H1 (cell line): Measurements from ENCODE around the gene RBM4B. TPM values are rescaled to one million over a fixed set of nuclear protein-coding genes. Genes with fewer than 3 reads are reported as not detected.

Experiments
- CTCF ChIA-PET: fragments of 300-600 bp; sonication (Branson Sonifier 250); formaldehyde crosslinking; loops from one replicate; lab custom pipeline; 2021; ENCODE audit not compliant: partially characterized antibody; lab: Charles Lee
- POLR2A ChIA-PET: fragments of 300-600 bp; sonication (Branson Sonifier 250); formaldehyde crosslinking; loops from one replicate; lab custom pipeline; 2021; ENCODE audit warnings: inconsistent platforms; ENCODE audit not compliant: partially characterized antibody; lab: Charles Lee
- DNase-seq, 2 experiments: peaks; one replicate each; pipeline versions ENCODE4 v3.0.0 to v3.0.0-alpha.2; 2010 to 2022; ENCODE audit warnings: low spot score in 2 of 2, low read depth in 1 of 2, mixed read lengths in 1 of 2
- FAIRE-seq: peaks from 2 replicates; lab custom pipeline; 2011; peaks lifted over from hg19 to GRCh38; lab: Jason Lieb, UNC
- H2AFZ ChIP-seq: 2 replicates; pipeline ENCODE4 v1.8.1; 2012; ENCODE audit warnings: low read length, inconsistent platforms
- H2AK5ac ChIP-seq: 2 replicates; pipeline ENCODE4 v1.6.1; 2013; ENCODE audit warnings: low read depth, low read length
- H2BK120ac ChIP-seq: replicated peaks from 2 replicates; pipeline ENCODE3; 2013; ENCODE audit warnings: low read depth, low read length, inconsistent platforms
- H2BK12ac ChIP-seq: 2 replicates; pipeline ENCODE4 v1.6.1; 2013; ENCODE audit warnings: low read depth, low read length
- H2BK15ac ChIP-seq: 2 replicates; pipeline ENCODE4 v1.6.1; 2013; ENCODE audit warnings: low read length
- H2BK20ac ChIP-seq: 2 replicates; pipeline ENCODE4 v1.6.1; 2013; ENCODE audit warnings: low read length
- H2BK5ac ChIP-seq: 2 replicates; pipeline ENCODE4 v1.6.1; 2013; ENCODE audit warnings: low read depth, low read length
- H3K14ac ChIP-seq: 2 replicates; pipeline ENCODE4 v1.6.1; 2013; ENCODE audit warnings: inconsistent platforms; ENCODE audit not compliant: insufficient read length
- H3K18ac ChIP-seq: 2 replicates; pipeline ENCODE4 v1.6.1; 2013; ENCODE audit warnings: low read length; ENCODE audit errors: extremely low read depth
- H3K23ac ChIP-seq: 2 replicates; pipeline ENCODE4 v1.6.1; 2013; ENCODE audit warnings: inconsistent platforms; ENCODE audit not compliant: insufficient read length
- H3K23me2 ChIP-seq: 2 replicates; pipeline ENCODE4 v1.6.1; 2013; ENCODE audit warnings: low read depth, low read length
- H3K27ac ChIP-seq: 2 replicates; pipeline ENCODE4 v1.6.1; 2011; ENCODE audit warnings: low read depth, low read length, inconsistent platforms
- H3K27me3 ChIP-seq, 4 experiments: replicated peaks in 1 of 4; 1 replicate in 1 of 4; 2 replicates in 3 of 4; pipeline versions ENCODE4 v1.6.1 to v1.8.1; 2011 to 2013; ENCODE audit warnings: low read length in 3 of 4, mild to moderate bottlenecking in 3 of 4, inconsistent platforms in 2 of 4, mixed read lengths in 2 of 4, moderate library complexity in 1 of 4; ENCODE audit not compliant: control insufficient read depth in 3 of 4, insufficient read depth in 3 of 4; ENCODE audit errors: extremely low read depth in 1 of 4
- H3K36me3 ChIP-seq, 4 experiments: 2 replicates each; pipeline versions ENCODE4 v1.6.1 to v1.8.1; 2011 to 2013; ENCODE audit warnings: mild to moderate bottlenecking in 4 of 4, low read length in 3 of 4, moderate library complexity in 2 of 4, control low read depth in 1 of 4, inconsistent platforms in 1 of 4; ENCODE audit not compliant: insufficient read depth in 4 of 4, control insufficient read depth in 2 of 4
- H3K4ac ChIP-seq: replicated peaks from 2 replicates; pipeline ENCODE3; 2013; ENCODE audit warnings: low read length, low read depth, mixed read lengths, inconsistent platforms; ENCODE audit not compliant: insufficient read length
- H3K4me1 ChIP-seq, 4 experiments: replicated peaks in 1 of 4; 1 replicate in 1 of 4; 2 replicates in 3 of 4; pipeline versions ENCODE4 v1.6.1 to v1.8.1; 2011 to 2013; ENCODE audit warnings: low read length in 3 of 4, inconsistent platforms in 2 of 4, mixed read lengths in 1 of 4; ENCODE audit not compliant: insufficient read depth in 4 of 4, control insufficient read depth in 3 of 4
- H3K4me2 ChIP-seq, 2 experiments: 2 replicates each; pipeline versions ENCODE4 v1.6.1 to v1.8.1; 2011 to 2013; ENCODE audit warnings: low read depth in 2 of 2, low read length in 2 of 2, control low read depth in 1 of 2, inconsistent platforms in 1 of 2, mild to moderate bottlenecking in 1 of 2; ENCODE audit not compliant: insufficient read depth in 1 of 2
- H3K4me3 ChIP-seq, 4 experiments: fragments of 200-600, 300-600 bp in 1 of 4; sonication (generic), shearing (Covaris generic), sonication (Bioruptor Twin) in 1 of 4; 2 replicates each; pipeline versions ENCODE4 v1.5.1 to v1.8.1; 2011 to 2016; ENCODE audit warnings: low read length in 4 of 4, low read depth in 3 of 4, control low read depth in 2 of 4, inconsistent platforms in 2 of 4, mild to moderate bottlenecking in 2 of 4, mixed read lengths in 1 of 4, moderate library complexity in 1 of 4; ENCODE audit not compliant: insufficient read depth in 2 of 4; ENCODE audit errors: extremely low read depth in 1 of 4
- H3K56ac ChIP-seq: replicated peaks from 2 replicates; pipeline ENCODE3; 2013; ENCODE audit warnings: low read depth, mild to moderate bottlenecking, mixed read lengths, low read length, inconsistent platforms; ENCODE audit not compliant: insufficient read length
- H3K79me1 ChIP-seq: 2 replicates; pipeline ENCODE4 v1.6.1; 2013; ENCODE audit warnings: low read depth, low read length, control low read depth
- H3K79me2 ChIP-seq, 2 experiments: 2 replicates each; pipeline versions ENCODE4 v1.6.1 to v1.8.1; 2012 to 2013; ENCODE audit warnings: low read length in 2 of 2, mild to moderate bottlenecking in 2 of 2, inconsistent platforms in 1 of 2; ENCODE audit not compliant: insufficient read depth in 2 of 2, control insufficient read depth in 1 of 2
- H3K9ac ChIP-seq, 4 experiments: replicated peaks in 1 of 4; 1 replicate in 1 of 4; 2 replicates in 3 of 4; pipeline versions ENCODE4 v1.6.1 to v1.8.1; 2011 to 2013; ENCODE audit warnings: low read depth in 3 of 4, low read length in 3 of 4, control low read depth in 2 of 4, mild to moderate bottlenecking in 2 of 4, moderate library complexity in 2 of 4, inconsistent platforms in 1 of 4; ENCODE audit errors: extremely low read depth in 1 of 4
- H3K9me3 ChIP-seq, 2 experiments: 2 replicates each; pipeline versions ENCODE4 v1.6.1 to v1.8.1; 2012 to 2013; ENCODE audit warnings: mild to moderate bottlenecking in 2 of 2, moderate library complexity in 2 of 2, control low read depth in 1 of 2, inconsistent platforms in 1 of 2, low read depth in 1 of 2, low read length in 1 of 2, mixed read lengths in 1 of 2; ENCODE audit not compliant: insufficient read depth in 2 of 2
- H4K20me1 ChIP-seq, 2 experiments: replicated peaks in 1 of 2; 2 replicates each; pipeline versions ENCODE3 to v1.8.1; 2011 to 2013; ENCODE audit warnings: inconsistent platforms in 2 of 2, low read length in 2 of 2, mild to moderate bottlenecking in 1 of 2; ENCODE audit not compliant: insufficient read depth in 2 of 2, control insufficient read depth in 1 of 2
- H4K5ac ChIP-seq: 2 replicates; pipeline ENCODE4 v1.6.1; 2013; ENCODE audit warnings: low read length, low read depth, mixed read lengths, inconsistent platforms; ENCODE audit not compliant: insufficient read length
- H4K8ac ChIP-seq: 2 replicates; pipeline ENCODE4 v1.8.0; 2013; ENCODE audit warnings: mild to moderate bottlenecking, moderate library complexity, low read length, inconsistent platforms; ENCODE audit not compliant: insufficient read depth; ENCODE audit errors: extremely low read depth
- H4K91ac ChIP-seq: replicated peaks from 2 replicates; pipeline ENCODE3; 2013; ENCODE audit warnings: low read length, mixed read lengths, inconsistent platforms; ENCODE audit not compliant: insufficient read length
- BCL11A ChIP-seq, 2 experiments: IDR thresholded peaks; one replicate each; pipeline ENCODE4 v1.6.1; 2011; ENCODE audit warnings: low read depth in 2 of 2, low read length in 2 of 2, mild to moderate bottlenecking in 2 of 2
- CREB1 ChIP-seq: IDR thresholded peaks from 2 replicates; pipeline ENCODE4 v1.6.1; 2012; ENCODE audit warnings: inconsistent platforms
- GABPA ChIP-seq: IDR thresholded peaks from 2 replicates; pipeline ENCODE4 v1.6.1; 2011; ENCODE audit warnings: mild to moderate bottlenecking, low read length, moderate library complexity, borderline replicate concordance; ENCODE audit not compliant: insufficient read depth
- NANOG ChIP-seq: IDR thresholded peaks from 2 replicates; pipeline ENCODE4 v1.6.1; 2011; ENCODE audit warnings: low read length, low read depth, mild to moderate bottlenecking, inconsistent platforms; ENCODE audit not compliant: insufficient read depth, poor library complexity, severe bottlenecking
- POLR2AphosphoS5 ChIP-seq: IDR thresholded peaks from 2 replicates; pipeline ENCODE4 v1.6.1; 2011; ENCODE audit warnings: low read depth, low read length
- SP1 ChIP-seq: IDR thresholded peaks from 2 replicates; pipeline ENCODE4 v1.6.1; 2011; ENCODE audit warnings: low read depth, low read length
- SUZ12 ChIP-seq: fragments of 200-600 bp; sonication (generic); IDR thresholded peaks from 2 replicates; pipeline ENCODE4 v1.6.1; 2012; ENCODE audit warnings: mild to moderate bottlenecking, inconsistent platforms, low read length, moderate library complexity, mixed read lengths
- ZNF274 ChIP-seq: IDR thresholded peaks from 2 replicates; pipeline ENCODE4 v1.7.0; 2012; ENCODE audit warnings: low read length, borderline replicate concordance; ENCODE audit errors: extremely low read depth
- WGBS, 2 experiments: shearing (Covaris generic) in 1 of 2; methylation state at CpG; one replicate each; pipeline versions ENCODE4 v1.1.6 to v1.1.7; 2013 to 2015; ENCODE audit warnings: low lambda C conversion rate in 2 of 2, mixed read lengths in 2 of 2, inconsistent platforms in 1 of 2, low coverage in 1 of 2, missing lambda C conversion rate in 1 of 2; ENCODE audit not compliant: insufficient replicate concordance in 2 of 2, insufficient coverage in 1 of 2, insufficient read length in 1 of 2; ENCODE audit errors: extremely low coverage in 1 of 2, missing lambda C conversion rate in 1 of 2; 5-methylcytosine and 5-hydroxymethylcytosine counted together
- polyA plus RNA-seq, 7 experiments: library from polyadenylated mRNA; depleted of rRNA in 3 of 7; stranded (reverse) in 5 of 7; unstranded in 2 of 7; fragments of >200 nt in 5 of 7; fragments of 200-250 nt in 2 of 7; gene quantifications; 1 replicate in 5 of 7; 2 replicates in 1 of 7; 4 replicates in 1 of 7; pipeline versions ENCODE4 v1.2.1 to v1.2.3, GENCODE V29; 2011 to 2013; ENCODE audit warnings: missing spikeins in 2 of 7, mixed read lengths in 2 of 7
- total RNA-seq: library from RNA; stranded (reverse); fragmentation: NEBNext Ultra II Directional; extraction: Animal tissue kit (Norgen Biotek cat#: 25700); gene quantifications from 2 replicates; pipeline ENCODE4 v1.2.1, GENCODE V29; 2021
- TF ChIP-seq, protein P1 (sequence below): IDR thresholded peaks from 2 replicates; pipeline ENCODE4 v1.6.1; 2012; ENCODE audit warnings: low read length, inconsistent platforms

Gene RBM4B
- total and polyA plus RNA-seq, 2 of the 8 experiments (the other 6 are each of a cell fraction or from before 2014, with no cell fraction given) = 27.5 to 30.5 TPM

DNA sequence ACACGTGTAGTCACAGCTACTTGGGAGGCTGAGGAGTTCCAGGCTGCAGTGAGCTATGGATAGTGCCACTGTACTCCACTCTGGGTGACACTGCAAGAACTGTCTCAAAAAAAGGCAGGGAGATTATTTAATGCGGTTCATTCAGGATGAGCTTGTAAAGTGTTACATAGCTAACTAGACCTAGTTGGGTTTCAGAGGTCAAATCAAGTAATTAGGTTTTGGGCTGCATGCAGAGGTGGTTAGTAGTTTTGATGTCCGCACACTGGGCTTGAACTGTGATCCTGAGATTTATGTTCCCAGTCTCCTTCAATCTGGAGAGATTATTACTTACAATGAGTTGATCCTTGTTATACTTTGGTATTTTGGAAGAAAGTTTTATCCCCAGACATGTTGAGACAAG lies 41.3 kb downstream of the RBM4B start:
- Histone ChIP-seq H2BK20ac (no peak overlapping the region), H3K36me3 (peaks cover 8 to 45% (median 24%) of the 10 kb centered on the region in 4 experiments), H3K4me1 (peaks cover 0 to 17% (median 13%) of the 10 kb centered on the region in 4 experiments; a peak in 5 of 7 replicates), H4K91ac (no peak overlapping the region), H3K9me3 (no peaks in the 10 kb centered on the region), H2AK5ac (no peak overlapping the region), H3K27me3 (no peaks in the 10 kb centered on the region), H3K23me2 (peaks cover 10% of the 10 kb centered on the region), H2BK5ac (no peak overlapping the region), H3K18ac (no peak overlapping the region), H3K79me2 (peaks cover 26 to 73% of the 10 kb centered on the region in 2 experiments), H3K27ac (no peak overlapping the region), H3K4ac (no peak overlapping the region), H4K5ac (no peak overlapping the region), H4K20me1 (peaks cover 16 to 17% of the 10 kb centered on the region in 2 experiments), H3K14ac (no peak overlapping the region), H4K8ac (no peak overlapping the region), H3K4me2 (no peak overlapping the region), H2AFZ (no peak overlapping the region), H3K56ac (no peak overlapping the region), H3K23ac (no peak overlapping the region), H3K79me1 (peaks cover 5% of the 10 kb centered on the region), H2BK120ac (no peak overlapping the region), H2BK12ac (no peak overlapping the region), H2BK15ac (no peak overlapping the region), H3K4me3 (no peak overlapping the region), H3K9ac (no peak overlapping the region)
- ChIA-PET POLR2A (interaction anchor here (0.9 to 66.2 kb wide), 6 partner anchors 6 to 145 kb away, joined by 3 to 2165 read pairs (median 20); partner anchors contain the start of genes CCDC87, CCS, RBM14 and RBM4), CTCF (interaction anchor here (0.8 to 2.9 kb wide), 5 partner anchors 9 to 58 kb away, joined by 3 to 9 read pairs (median 4); partner anchors contain the start of genes CCDC87 and CCS)
- no peak for TF ChIP-seq POLR2AphosphoS5
- no peak for TF ChIP-seq ZNF274
- TF ChIP-seq, protein P1, sequence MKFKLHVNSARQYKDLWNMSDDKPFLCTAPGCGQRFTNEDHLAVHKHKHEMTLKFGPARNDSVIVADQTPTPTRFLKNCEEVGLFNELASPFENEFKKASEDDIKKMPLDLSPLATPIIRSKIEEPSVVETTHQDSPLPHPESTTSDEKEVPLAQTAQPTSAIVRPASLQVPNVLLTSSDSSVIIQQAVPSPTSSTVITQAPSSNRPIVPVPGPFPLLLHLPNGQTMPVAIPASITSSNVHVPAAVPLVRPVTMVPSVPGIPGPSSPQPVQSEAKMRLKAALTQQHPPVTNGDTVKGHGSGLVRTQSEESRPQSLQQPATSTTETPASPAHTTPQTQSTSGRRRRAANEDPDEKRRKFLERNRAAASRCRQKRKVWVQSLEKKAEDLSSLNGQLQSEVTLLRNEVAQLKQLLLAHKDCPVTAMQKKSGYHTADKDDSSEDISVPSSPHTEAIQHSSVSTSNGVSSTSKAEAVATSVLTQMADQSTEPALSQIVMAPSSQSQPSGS = no peak
- no peak for TF ChIP-seq GABPA
- TF ChIP-seq CREB1 = no peak
- TF ChIP-seq NANOG = no peak
- no peak for TF ChIP-seq BCL11A (IDR thresholded peaks at IDR 0.05; ENCODE audit: low read depth in 2 of 2, low read length in 2 of 2)
- no peak for TF ChIP-seq SP1
- TF ChIP-seq SUZ12 = no peak
- DNase-seq (no peak), FAIRE-seq (no peak)
- WGBS, 2 experiments = 84% methylated on average over 3 of the region's 3 CpGs; no CpG with 5 or more reads in 1 of the 2 experiments
